Testis (tissue), 3 donors: ENCODE measurements around the gene NPLOC4. TPM values are rescaled to one million over a fixed set of nuclear protein-coding genes. Genes with fewer than 3 reads are reported as not detected.

Experiments used
- DNase-seq: peaks from one replicate; pipeline ENCODE4 v3.0.0-alpha.2; 2019
- H3K27ac ChIP-seq, 2 donors: fragments of 200-600 bp; sonication (generic); one replicate each; pipeline ENCODE4 v1.5.1; 2019
- H3K27me3 ChIP-seq: fragments of 200-600 bp; sonication (generic); one replicate; pipeline ENCODE4 v1.5.1; 2019
- H3K36me3 ChIP-seq: fragments of 200-600 bp; sonication (generic); one replicate; pipeline ENCODE4 v1.5.1; 2017; ENCODE audit warnings: low read depth; ENCODE audit errors: missing control alignments
- H3K4me1 ChIP-seq: fragments of 200-600 bp; sonication (generic); one replicate; pipeline ENCODE4 v1.5.1; 2019
- H3K4me3 ChIP-seq, 2 donors: fragments of 200-600 bp; sonication (generic); one replicate each; pipeline ENCODE4 v1.5.1; 2017 to 2019
- H3K9me3 ChIP-seq: fragments of 200-600 bp; sonication (generic); one replicate; pipeline ENCODE4 v1.5.1; 2017
- CTCF ChIP-seq, 3 experiments: fragments of 450-650 bp in 2 of 3; fragments of 200-600 bp in 1 of 3; sonication (generic) in 1 of 3; IDR thresholded peaks; one replicate each; pipeline ENCODE4 v1.5.1; 2016 to 2019; ENCODE audit warnings: antibody characterized with exemption in 3 of 3, mild to moderate bottlenecking in 2 of 3, moderate library complexity in 1 of 3
- POLR2A ChIP-seq: fragments of 450-650 bp; IDR thresholded peaks from one replicate; pipeline ENCODE4 v1.6.1; 2017; ENCODE audit warnings: antibody characterized with exemption, mild to moderate bottlenecking, moderate library complexity
- WGBS, 2 donors: methylation state at CpG; one replicate each; pipeline ENCODE4 v1.1.5; 2018; 5-methylcytosine and 5-hydroxymethylcytosine counted together
- intact Hi-C: fragments of 100-400 bp; cut with DNase I; formaldehyde crosslinking; loops from one replicate; pipeline ENCODE4 v1.15.1; 2023; ENCODE audit warnings: low total_unique reads
- polyA plus RNA-seq: library from polyadenylated mRNA; stranded (reverse); fragments of 350-450 nt; fragmentation: Illumina TruSeq; extraction: RNeasy Lipid Tissue Mini Kit (QIAGEN cat#74804); gene quantifications from one replicate; pipeline ENCODE4 v1.2.3, GENCODE V29; 2014; ENCODE audit warnings: low read depth, low replicate concordance; ENCODE audit not compliant: insufficient read depth
- total RNA-seq, 2 donors: library from RNA; depleted of rRNA; stranded (reverse); fragments of >200 nt; gene quantifications; one replicate each; pipeline ENCODE4 v1.2.3, GENCODE V29; 2016

The NPLOC4 gene
- total and polyA plus RNA-seq, 3 donors from 2014 or later: 106 to 130 (median 122) TPM

GRCh38 chr17:81529437-81529803 lies 107.5 kb downstream of the NPLOC4 start:
- intact Hi-C loops: no loop called here
- no peak for DNase-seq

GRCh38 chr17:81528651-81529436 lies 108.1 kb downstream of the NPLOC4 start:
- no peak overlapping the region for H3K4me3 ChIP-seq
- intact Hi-C loops: no loop called here
- no peak for TF ChIP-seq POLR2A
- TF ChIP-seq CTCF (IDR thresholded peaks at IDR 0.05): no peak
- no peak overlapping the region for H3K27ac ChIP-seq
- 86 to 96% methylated on average over 19 to 62 of the region's 62 CpGs for WGBS, 2 donors
- no peaks in the 10 kb centered on the region for H3K9me3 ChIP-seq
- DNase-seq: no peak
- no peaks in the 10 kb centered on the region for H3K27me3 ChIP-seq
- no peaks in the 10 kb centered on the region for H3K4me1 ChIP-seq
- H3K36me3 ChIP-seq: no peaks in the 10 kb centered on the region

More at GRCh38 chr17:81529437-81529803, 107.5 kb downstream of the NPLOC4 start:
- WGBS, 2 donors: 85 to 88% methylated on average over 3 to 6 of the region's 6 CpGs
- Histone ChIP-seq H3K4me3 (no peak overlapping the region), H3K4me1 (no peaks in the 10 kb centered on the region), H3K9me3 (no peaks in the 10 kb centered on the region), H3K27me3 (no peaks in the 10 kb centered on the region), H3K36me3 (no peaks in the 10 kb centered on the region), H3K27ac (no peak overlapping the region)
- TF ChIP-seq CTCF (IDR thresholded peaks at IDR 0.05) (no peak), POLR2A (no peak)

- Histone ChIP-seq H3K27ac (no peak overlapping the region), H3K27me3 (no peaks in the 10 kb centered on the region), H3K4me1 (no peaks in the 10 kb centered on the region), H3K4me3 (no peak overlapping the region), H3K36me3 (no peaks in the 10 kb centered on the region), H3K9me3 (no peaks in the 10 kb centered on the region)
- TF ChIP-seq POLR2A (no peak), CTCF (IDR thresholded peaks at IDR 0.05) (no peak)
- DNase-seq: no peak
- 56% methylated on average over 18 of the region's 20 CpGs; no CpG with 5 or more reads in 1 of the 2 donors for WGBS, 2 donors
- intact Hi-C loops: no loop called here
Measured at GRCh38 chr17:81528384-81528650, 108.6 kb downstream of the NPLOC4 start.

- no peak for DNase-seq
- Histone ChIP-seq H3K9me3 (no peaks in the 10 kb centered on the region), H3K36me3 (no peaks in the 10 kb centered on the region), H3K27ac (no peak within 1 kb of the TSS), H3K4me3 (no peak within 1 kb of the TSS), H3K27me3 (no peaks in the 10 kb centered on the region), H3K4me1 (no peaks in the 10 kb centered on the region)
- WGBS, 2 donors: 55 to 59% methylated on average over 17 to 38 of the region's 42 CpGs
- intact Hi-C loops: no loop called here
- TF ChIP-seq CTCF (IDR thresholded peaks at IDR 0.05) (no peak), POLR2A (no peak)
Measured at GRCh38 chr17:81527591-81528383, 109.1 kb downstream of the NPLOC4 start, which contains the start of gene FSCN2. TSS of gene FSCN2 (plus strand) at chr17:81528377. CDS start at chr17:81528532, 155 bp downstream.
